Loucy (cell line): ENCODE measurements around the gene DRAM1.

ENCODE experiments used
- H2AFZ ChIP-seq: fragments of 200-600 bp; sonication (generic); 2 replicates; pipeline ENCODE4 v1.6.0; 2016; ENCODE audit warnings: antibody characterized with exemption, mild to moderate bottlenecking, low read length, moderate library complexity
- H3F3A ChIP-seq: fragments of 200-600 bp; 2 replicates; pipeline ENCODE4 v1.6.0; 2016; ENCODE audit warnings: antibody characterized with exemption, low read depth, mild to moderate bottlenecking
- H3K27me3 ChIP-seq: fragments of 200-600 bp; sonication (generic); 2 replicates; pipeline ENCODE4 v1.6.1; 2014; ENCODE audit warnings: low read length, mild to moderate bottlenecking; ENCODE audit not compliant: insufficient read depth, poor library complexity, severe bottlenecking
- H3K36me3 ChIP-seq: fragments of 200-600 bp; sonication (generic); 2 replicates; pipeline ENCODE4 v1.6.1; 2016; ENCODE audit warnings: low read length; ENCODE audit not compliant: insufficient read depth
- H3K4me1 ChIP-seq: fragments of 200-600 bp; sonication (generic); 2 replicates; pipeline ENCODE4 v1.5.1; 2014; ENCODE audit warnings: low read length, mild to moderate bottlenecking; ENCODE audit not compliant: insufficient read depth, poor library complexity, severe bottlenecking
- H3K4me2 ChIP-seq: fragments of 200-600 bp; sonication (generic); 2 replicates; pipeline ENCODE4 v1.6.0; 2014; ENCODE audit warnings: antibody characterized with exemption, low read length, low read depth, mild to moderate bottlenecking; ENCODE audit not compliant: poor library complexity, severe bottlenecking
- H3K4me3 ChIP-seq: fragments of 200-600 bp; sonication (generic); 2 replicates; pipeline ENCODE4 v1.5.1; 2014; ENCODE audit warnings: low read length, mild to moderate bottlenecking, mixed read lengths; ENCODE audit not compliant: poor library complexity, severe bottlenecking
- H3K79me2 ChIP-seq: fragments of 200-600 bp; sonication (generic); 2 replicates; pipeline ENCODE4 v1.6.1; 2014; ENCODE audit warnings: low read length; ENCODE audit not compliant: insufficient read depth
- H3K9ac ChIP-seq: fragments of 200-600 bp; sonication (generic); 2 replicates; pipeline ENCODE4 v1.6.0; 2014; ENCODE audit warnings: mild to moderate bottlenecking, low read depth, low read length, moderate library complexity; ENCODE audit not compliant: poor library complexity, severe bottlenecking
- H3K9me2 ChIP-seq: fragments of 200-600 bp; sonication (generic); replicated peaks from 2 replicates; pipeline ENCODE4 v1.6.1; 2016; ENCODE audit warnings: low read depth, low read length, mixed read lengths
- H3K9me3 ChIP-seq: fragments of 200-600 bp; sonication (generic); 2 replicates; pipeline ENCODE4 v1.6.1; 2014; ENCODE audit warnings: mild to moderate bottlenecking, antibody characterized with exemption, low read length, low read depth; ENCODE audit not compliant: insufficient read depth
- H4K20me1 ChIP-seq: fragments of 200-600 bp; sonication (generic); 2 replicates; pipeline ENCODE4 v1.6.0; 2014; ENCODE audit warnings: antibody characterized with exemption, low read length, mild to moderate bottlenecking; ENCODE audit not compliant: insufficient read depth, poor library complexity, severe bottlenecking
- CTCF ChIP-seq: fragments of 200-600 bp; sonication (generic); conservative IDR thresholded peaks from 2 replicates; pipeline ENCODE4 v1.5.1; 2014; ENCODE audit warnings: mild to moderate bottlenecking, antibody characterized with exemption, low read length
- EZH2phosphoT487 ChIP-seq: fragments of 200-600 bp; IDR thresholded peaks from 2 replicates; pipeline ENCODE4 v1.6.1; 2018; ENCODE audit warnings: antibody characterized with exemption, mild to moderate bottlenecking, moderate library complexity, borderline replicate concordance

DRAM1 gene

GRCh38 chr12:101929365-101930041 is 52.1 kb downstream of the DRAM1 start:
- TF ChIP-seq EZH2phosphoT487 (no peak), CTCF (no peak)
- no peak overlapping the region for H3K4me3 ChIP-seq
- H3K36me3 ChIP-seq = no peaks in the 10 kb centered on the region
- no peaks in the 10 kb centered on the region for H3K79me2 ChIP-seq
- H3K4me1 ChIP-seq = no peaks in the 10 kb centered on the region
- no peak overlapping the region for H2AFZ ChIP-seq
- no peak overlapping the region for H3K4me2 ChIP-seq
- H4K20me1 ChIP-seq = no peaks in the 10 kb centered on the region
- no peaks in the 10 kb centered on the region for H3K27me3 ChIP-seq
- H3K9me2 ChIP-seq = no peaks in the 10 kb centered on the region
- H3K9ac ChIP-seq = no peak overlapping the region
- H3F3A ChIP-seq = no peaks in the 10 kb centered on the region
- no peaks in the 10 kb centered on the region for H3K9me3 ChIP-seq

DNA sequence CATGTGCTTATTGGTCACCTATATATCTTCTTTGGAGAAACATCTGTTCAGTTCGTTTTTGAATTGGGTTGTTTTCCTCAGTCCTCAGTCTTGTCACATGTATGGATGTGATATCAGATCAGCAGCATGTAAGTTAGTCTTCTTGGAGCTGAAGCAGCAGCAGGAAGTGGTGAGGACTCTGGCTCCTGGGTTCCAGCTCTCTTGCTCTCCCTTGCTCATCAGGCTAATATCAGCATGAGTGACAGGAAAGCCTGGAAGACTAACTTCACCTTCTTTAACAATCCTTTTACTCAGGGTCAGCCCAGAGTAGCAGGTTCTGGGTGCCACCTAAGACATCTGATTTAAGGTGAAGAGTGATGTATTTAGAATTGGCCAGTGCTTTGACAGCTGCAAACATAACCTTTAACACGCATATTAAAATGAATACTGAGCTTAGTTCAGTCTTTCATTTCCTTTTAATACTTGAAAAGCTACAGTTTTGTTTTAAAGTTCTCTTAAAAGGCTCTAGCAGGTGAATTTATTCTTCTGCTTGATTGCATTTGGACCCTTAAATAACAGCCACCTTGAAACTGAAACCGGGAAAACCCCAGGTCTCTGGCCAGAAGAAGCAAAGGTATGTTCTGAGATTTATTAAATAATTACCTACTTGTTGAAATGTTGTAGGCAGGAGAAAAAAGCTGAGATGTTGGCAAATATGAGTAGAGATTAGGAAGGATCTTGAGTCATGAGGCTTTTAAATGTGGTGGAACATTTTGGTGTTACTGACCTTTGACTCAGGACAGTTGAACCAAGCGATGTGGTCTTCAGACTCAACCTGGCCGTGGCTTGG is 54.3 kb downstream of the DRAM1 start:
- no peaks in the 10 kb centered on the region for H3K27me3 ChIP-seq
- H3F3A ChIP-seq = no peaks in the 10 kb centered on the region
- H3K9ac ChIP-seq = no peak overlapping the region
- H3K79me2 ChIP-seq = no peaks in the 10 kb centered on the region
- no peaks in the 10 kb centered on the region for H3K9me2 ChIP-seq
- no peak overlapping the region for H3K4me2 ChIP-seq
- no peaks in the 10 kb centered on the region for H3K36me3 ChIP-seq
- no peak overlapping the region for H2AFZ ChIP-seq
- H3K4me1 ChIP-seq = no peaks in the 10 kb centered on the region
- no peaks in the 10 kb centered on the region for H4K20me1 ChIP-seq
- no peaks in the 10 kb centered on the region for H3K9me3 ChIP-seq
- TF ChIP-seq EZH2phosphoT487 = no peak
- no peak for TF ChIP-seq CTCF
- no peak overlapping the region for H3K4me3 ChIP-seq

- H3K4me3 ChIP-seq = no peak overlapping the region
- H3K9ac ChIP-seq = no peak overlapping the region
- H3K9me2 ChIP-seq = no peaks in the 10 kb centered on the region
- H3K4me2 ChIP-seq = no peak overlapping the region
- H4K20me1 ChIP-seq = no peaks in the 10 kb centered on the region
- no peaks in the 10 kb centered on the region for H3K79me2 ChIP-seq
- TF ChIP-seq EZH2phosphoT487 (no peak), CTCF (no peak)
- H3K36me3 ChIP-seq = no peaks in the 10 kb centered on the region
- no peaks in the 10 kb centered on the region for H3K9me3 ChIP-seq
- H3F3A ChIP-seq = no peaks in the 10 kb centered on the region
- no peaks in the 10 kb centered on the region for H3K4me1 ChIP-seq
- no peaks in the 10 kb centered on the region for H3K27me3 ChIP-seq
- H2AFZ ChIP-seq = no peak overlapping the region
These were observed 56.6 kb downstream of the DRAM1 start for GRCh38 chr12:101933866-101934514.
